HCT116 (cell line): ENCODE results near the gene ANKRD9. TPM values are rescaled to one million over a fixed set of nuclear protein-coding genes. Genes with fewer than 3 reads are reported as not detected.

Experiments
- ATAC-seq: fragments of 200-7000 bp; cut with Tn5 transposase; 2 replicates; pipeline ENCODE4 v1.9.1; 2020; ENCODE audit warnings: mild to moderate bottlenecking, moderate library complexity
- BruUV-seq: library from RNA; stranded (reverse); fragments of 400-500 nt; replicated peaks from 2 replicates; lab custom pipeline; 2021; lab: Mats Ljungman, UMichigan
- CTCF ChIA-PET: fragments of 300-600 bp; sonication (Branson Sonifier 250); formaldehyde crosslinking; loops from one replicate; lab custom pipeline; 2021; ENCODE audit warnings: antibody characterized with exemption; lab: Charles Lee
- POLR2A ChIA-PET: fragments of 300-600, 350-600 bp; sonication (Branson Sonifier 250); formaldehyde crosslinking; loops from one replicate; lab custom pipeline; 2021; ENCODE audit warnings: antibody characterized with exemption; lab: Charles Lee
- RAD21 ChIA-PET, 2 experiments: fragments of 300-600 bp; sonication (Branson Sonifier 250); formaldehyde crosslinking; loops; one replicate each; lab custom pipeline; 2023; ENCODE audit warnings: low total read pairs in 2 of 2; ENCODE audit not compliant: uncharacterized antibody in 2 of 2, unreplicated experiment in 2 of 2, low non-redundant PET in 1 of 2; lab: Charles Lee
- DNase-seq: peaks from one replicate; pipeline ENCODE4 v3.0.0-alpha.2; 2010; ENCODE audit warnings: low read depth, low spot score
- H2AFZ ChIP-seq: fragments of 200-600 bp; shearing (Covaris generic), sonication (generic); 2 replicates; pipeline ENCODE4 v1.6.1; 2017; ENCODE audit warnings: low read depth, mixed run types, mixed read lengths, antibody characterized with exemption, low read length; ENCODE audit not compliant: poor library complexity, severe bottlenecking
- H3K27ac ChIP-seq: 2 replicates; pipeline ENCODE4 v1.5.1; 2012; ENCODE audit warnings: low read depth, low read length
- H3K27me3 ChIP-seq: fragments of 200-600 bp; sonication (generic); 2 replicates; pipeline ENCODE4 v1.6.1; 2016; ENCODE audit warnings: mixed run types, low read length, mixed read lengths; ENCODE audit not compliant: insufficient read depth
- H3K36me3 ChIP-seq, 2 experiments: fragments of 200-500 bp in 1 of 2; fragments of 200-600 bp in 1 of 2; sonication (Bioruptor generic) in 1 of 2; sonication (generic) in 1 of 2; 2 replicates each; pipeline versions ENCODE4 v1.5.1 to v1.6.1; 2014 to 2016; ENCODE audit warnings: low read length in 2 of 2, inconsistent platforms in 1 of 2, mixed read lengths in 1 of 2, mixed run types in 1 of 2; ENCODE audit not compliant: insufficient read depth in 2 of 2, control insufficient read depth in 1 of 2
- H3K4me1 ChIP-seq, 2 experiments: fragments of 200-600 bp in 1 of 2; sonication (generic) in 1 of 2; 2 replicates each; pipeline versions ENCODE4 v1.5.1 to v1.6.1; 2012 to 2017; ENCODE audit warnings: low read length in 2 of 2, inconsistent platforms in 1 of 2, mild to moderate bottlenecking in 1 of 2, mixed read lengths in 1 of 2, mixed run types in 1 of 2, moderate library complexity in 1 of 2; ENCODE audit not compliant: insufficient read depth in 2 of 2, control insufficient read depth in 1 of 2
- H3K4me2 ChIP-seq: fragments of 200-600 bp; sonication (generic); 2 replicates; pipeline ENCODE4 v1.6.1; 2017; ENCODE audit warnings: mixed run types, low read length, mixed read lengths
- H3K4me3 ChIP-seq, 2 experiments: fragments of 200-600 bp in 1 of 2; sonication (generic) in 1 of 2; replicated peaks in 1 of 2; 2 replicates each; pipeline ENCODE4 v1.5.1; 2011 to 2016; ENCODE audit warnings: low read length in 2 of 2, control low read depth in 1 of 2, low read depth in 1 of 2, mild to moderate bottlenecking in 1 of 2, mixed read lengths in 1 of 2, mixed run types in 1 of 2
- H3K79me2 ChIP-seq: fragments of 200-600 bp; sonication (generic); 2 replicates; pipeline ENCODE4 v1.6.1; 2017; ENCODE audit warnings: mild to moderate bottlenecking, mixed run types, low read length, moderate library complexity, mixed read lengths; ENCODE audit not compliant: insufficient read depth
- H3K9ac ChIP-seq: fragments of 200-600 bp; sonication (generic); 2 replicates; pipeline ENCODE4 v1.6.1; 2016; ENCODE audit warnings: low read length, mixed read lengths
- H3K9me2 ChIP-seq: fragments of 200-600 bp; sonication (generic), shearing (Covaris generic); 2 replicates; pipeline ENCODE4 v1.6.1; 2017; ENCODE audit warnings: mixed run types, mild to moderate bottlenecking, moderate library complexity; ENCODE audit not compliant: insufficient read depth
- H3K9me3 ChIP-seq, 2 experiments: fragments of 200-500 bp in 1 of 2; fragments of 200-600 bp in 1 of 2; sonication (Bioruptor generic) in 1 of 2; sonication (generic) in 1 of 2; 2 replicates each; pipeline ENCODE4 v1.6.1; 2014 to 2017; ENCODE audit warnings: low read length in 2 of 2, mixed read lengths in 2 of 2, inconsistent platforms in 1 of 2, low read depth in 1 of 2, mild to moderate bottlenecking in 1 of 2, mixed run types in 1 of 2, moderate library complexity in 1 of 2; ENCODE audit not compliant: control insufficient read depth in 1 of 2, insufficient read depth in 1 of 2
- H4K20me1 ChIP-seq: fragments of 200-600 bp; sonication (generic), shearing (Covaris generic); 2 replicates; pipeline ENCODE4 v1.6.1; 2017; ENCODE audit warnings: mixed run types, mild to moderate bottlenecking, moderate library complexity; ENCODE audit not compliant: insufficient read depth
- CEBPB ChIP-seq: IDR thresholded peaks from 2 replicates; pipeline ENCODE4 v1.6.1; 2012; ENCODE audit warnings: low read depth
- ELF1 ChIP-seq: IDR thresholded peaks from 2 replicates; pipeline ENCODE4 v1.6.1; 2012; ENCODE audit warnings: low read depth, borderline replicate concordance
- EZH2 ChIP-seq: fragments of 200-600 bp; sonication (generic); IDR thresholded peaks from 2 replicates; pipeline ENCODE4 v1.6.1; 2017; ENCODE audit warnings: antibody characterized with exemption, mixed run types
- EZH2phosphoT487 ChIP-seq: fragments of 200-600 bp; IDR thresholded peaks from 2 replicates; pipeline ENCODE4 v1.6.1; 2018; ENCODE audit warnings: antibody characterized with exemption, borderline replicate concordance
- JUND ChIP-seq: IDR thresholded peaks from 2 replicates; pipeline ENCODE4 v1.6.1; 2012
- SP1 ChIP-seq: IDR thresholded peaks from 2 replicates; pipeline ENCODE4 v1.6.1; 2012; ENCODE audit warnings: low read depth
- ZFX ChIP-seq: fragments of 450-650 bp; IDR thresholded peaks from 2 replicates; pipeline ENCODE4 v1.6.1; 2017
- ZNF274 ChIP-seq: fragments of 200-500 bp; sonication (Bioruptor generic); IDR thresholded peaks from 2 replicates; pipeline ENCODE4 v1.6.1; 2014; ENCODE audit warnings: mild to moderate bottlenecking, low read depth, low read length, inconsistent platforms
- intact Hi-C: fragments of 100-400 bp; cut with micrococcal nuclease; formaldehyde crosslinking; loops from 2 replicates; pipeline ENCODE4 v1.10.0; 2022
- total RNA-seq: library from RNA; stranded (reverse); gene quantifications from one replicate; pipeline ENCODE4 v1.2.1, GENCODE V29; 2021; ENCODE audit not compliant: unreplicated experiment

The ANKRD9 gene
- total RNA-seq, 1 experiment from 2014 or later = 29.0 TPM

DNA sequence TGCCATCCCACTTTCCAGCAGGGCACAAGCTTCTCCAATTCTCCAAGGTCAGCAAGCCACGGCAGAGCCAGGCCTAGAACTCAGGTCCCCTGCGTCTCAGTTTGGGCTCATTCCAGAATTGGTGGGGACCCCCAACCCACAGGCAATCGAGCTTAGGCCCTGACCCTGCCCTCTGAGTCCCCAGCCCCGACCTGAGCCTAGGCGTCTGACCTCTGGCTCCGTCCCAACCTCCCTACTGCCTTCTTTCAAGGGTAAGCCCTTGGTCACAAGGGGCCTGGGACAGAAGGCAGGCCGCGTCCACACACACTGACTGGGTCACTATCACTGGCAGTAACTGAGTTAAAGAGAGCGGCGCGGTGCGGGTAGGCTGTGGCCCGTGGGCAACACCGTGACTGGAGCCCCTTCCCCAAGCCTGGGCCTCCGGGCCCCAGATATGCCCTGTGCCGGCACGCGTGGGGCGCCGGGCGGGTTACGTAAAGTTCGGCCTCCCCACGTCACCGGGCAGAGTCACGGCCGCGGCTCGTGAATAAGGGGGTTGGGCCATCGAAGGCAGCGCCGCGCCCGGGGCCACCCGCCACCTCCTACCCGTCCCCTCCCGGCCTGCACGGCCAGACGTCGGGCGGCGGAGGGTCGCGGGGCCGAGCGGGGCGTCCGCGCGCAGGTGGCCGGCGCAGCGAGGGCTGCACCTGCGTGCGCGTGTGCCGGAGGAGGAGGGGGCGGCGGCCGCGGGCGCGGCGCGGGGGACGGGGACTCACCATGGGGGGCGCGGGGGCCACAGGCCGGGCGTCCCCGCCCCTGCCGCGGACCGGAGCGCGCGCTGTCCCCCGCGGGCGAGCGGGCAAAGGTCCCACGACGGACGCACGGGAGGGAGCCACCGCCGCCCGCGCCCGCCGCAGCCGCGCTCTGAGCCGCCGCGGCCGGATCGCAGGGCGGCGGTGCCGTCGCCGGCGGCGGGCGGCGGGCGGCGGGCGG lies 516 bp downstream of the ANKRD9 start:
- POLR2A ChIA-PET = interaction anchor here (0.8 kb wide), 1 partner anchor 16 kb away, joined by 3 read pairs; no protein-coding TSS in a partner anchor
- Histone ChIP-seq H3K9me3 (no peaks in the 10 kb centered on the region), H3K4me3 (peak overlapping the region; percentile 78 to 80), H2AFZ (no peak overlapping the region), H3K9ac (peak overlapping the region; percentile 84), H3K27ac (peak overlapping the region; percentile 77), H3K4me2 (peak overlapping the region; percentile 99), H4K20me1 (no peaks in the 10 kb centered on the region)
- DNase-seq = no peak
- RAD21 ChIA-PET = no interaction called here
- intact Hi-C loops = no loop called here
- no TSS peak for BruUV-seq
- CTCF ChIA-PET = interaction anchor here (0.8 to 1.5 kb wide), 4 partner anchors 8 to 15 kb away, joined by 3 to 8 read pairs (median 3); no protein-coding TSS in a partner anchor
- peak; percentile 35 for ATAC-seq
- TF ChIP-seq JUND (no peak), ZFX (peak; percentile 68)
- TF ChIP-seq, all 23 proteins: peak for 1
- H3K36me3 ChIP-seq = no peaks in the 10 kb centered on the region
- H3K79me2 ChIP-seq = peaks cover 6% of the 10 kb centered on the region; the same call in 1 of the 2 replicates
- H3K27me3 ChIP-seq = no peaks in the 10 kb centered on the region
- peaks cover 22 to 29% of the 10 kb centered on the region in 2 experiments for H3K4me1 ChIP-seq
- no peaks in the 10 kb centered on the region for H3K9me2 ChIP-seq

DNA sequence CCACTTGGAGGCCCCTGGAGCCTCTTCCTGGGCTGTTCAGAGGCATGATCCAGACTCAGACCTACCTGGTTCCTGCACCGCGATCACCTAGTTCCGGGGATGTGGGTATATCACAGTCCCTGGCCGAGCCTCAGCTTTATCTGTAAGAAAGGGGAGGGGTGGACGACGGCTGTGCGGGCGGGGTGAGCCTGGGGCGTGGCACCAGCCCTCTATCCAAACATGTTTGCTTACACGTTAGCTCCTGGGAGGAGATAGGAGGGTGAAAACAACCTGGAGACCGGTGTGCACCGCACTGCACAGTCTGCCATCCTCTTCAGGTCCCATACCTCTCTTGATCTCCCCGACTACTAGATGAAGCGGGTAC lies 1.2 kb downstream of the ANKRD9 start:
- Histone ChIP-seq H3K27me3 (no peaks in the 10 kb centered on the region), H3K9me2 (no peaks in the 10 kb centered on the region), H3K36me3 (no peaks in the 10 kb centered on the region), H3K4me3 (peak overlapping the region; percentile 78 to 80), H3K9ac (peak overlapping the region; percentile 84), H2AFZ (no peak overlapping the region), H3K27ac (peak overlapping the region; percentile 77), H3K4me1 (peaks cover 22 to 29% of the 10 kb centered on the region in 2 experiments), H3K79me2 (peaks cover 6% of the 10 kb centered on the region; the same call in 1 of the 2 replicates), H3K4me2 (peak overlapping the region; percentile 99), H4K20me1 (no peaks in the 10 kb centered on the region), H3K9me3 (no peaks in the 10 kb centered on the region)
- peak; percentile 51 for ATAC-seq
- ChIA-PET POLR2A (interaction anchor here (0.8 kb wide), 1 partner anchor 16 kb away, joined by 3 read pairs; no protein-coding TSS in a partner anchor), RAD21 (no interaction called here), CTCF (interaction anchor here (1.0 to 1.5 kb wide), 2 partner anchors 15 to 16 kb away, joined by 3 to 8 read pairs; no protein-coding TSS in a partner anchor)
- no peak for TF ChIP-seq ZNF274
- TF ChIP-seq EZH2 = no peak
- TF ChIP-seq EZH2phosphoT487 = no peak
- no peak for TF ChIP-seq SP1
- TF ChIP-seq JUND = no peak
- no peak for TF ChIP-seq ELF1
- no peak for TF ChIP-seq ZFX
- no peak for TF ChIP-seq CEBPB
- no peak for DNase-seq
- BruUV-seq = TSS peak; percentile 71
- intact Hi-C loops = no loop called here
